HG02970 (cell line): Measurements from ENCODE around the gene CSTF1.

Experiments
- ATAC-seq: cut with Tn5 transposase; IDR thresholded peaks from one replicate; pipeline ENCODE4 v1.9.1; 2021; ENCODE audit warnings: mild to moderate bottlenecking, moderate library complexity, moderate number of reproducible peaks; ENCODE audit not compliant: unreplicated experiment, low FRiP score

CSTF1 gene

DNA sequence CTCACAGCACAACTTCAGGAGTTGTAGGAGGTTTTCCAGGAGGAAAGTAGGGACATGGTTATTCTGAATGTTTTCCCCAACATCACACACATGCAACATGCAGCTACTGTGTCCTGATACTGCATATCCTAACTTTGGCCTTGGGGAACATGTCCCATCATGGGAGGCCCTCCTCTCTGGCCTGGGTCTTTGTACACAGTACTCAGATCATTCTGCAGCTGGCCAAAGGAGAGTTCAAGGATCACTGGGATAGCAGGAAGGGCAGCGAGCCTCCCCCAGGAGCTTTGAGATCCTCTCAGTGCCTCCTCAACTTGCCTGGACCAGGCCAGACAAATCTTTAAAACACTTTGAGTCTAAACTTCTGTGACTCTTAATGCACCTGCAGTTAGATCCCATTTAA is 32.5 kb downstream of the CSTF1 start:
- ATAC-seq = no peak

GRCh38 chr20:56426026-56426425 is 33.6 kb downstream of the CSTF1 start:
- no peak for ATAC-seq

DNA sequence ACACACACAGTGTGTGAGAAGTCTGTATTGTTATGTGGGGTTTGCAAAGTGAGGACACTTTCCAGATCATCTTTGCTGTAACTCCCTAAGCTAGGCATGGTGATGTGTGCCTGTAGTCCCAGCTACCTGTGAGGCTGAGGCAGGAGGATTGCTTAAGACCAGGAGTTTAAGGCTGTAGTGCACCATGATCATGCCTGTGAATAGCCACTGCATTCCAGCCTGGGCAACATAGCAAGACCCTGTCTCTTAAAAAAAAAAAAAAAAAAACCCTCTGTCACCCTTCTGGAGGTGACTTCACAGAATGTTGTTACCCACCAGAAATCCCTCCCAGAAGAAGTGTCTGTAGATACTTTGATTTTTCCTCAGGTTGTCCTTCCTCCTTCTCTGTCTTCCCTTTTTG is 34.5 kb downstream of the CSTF1 start:
- no peak for ATAC-seq

DNA sequence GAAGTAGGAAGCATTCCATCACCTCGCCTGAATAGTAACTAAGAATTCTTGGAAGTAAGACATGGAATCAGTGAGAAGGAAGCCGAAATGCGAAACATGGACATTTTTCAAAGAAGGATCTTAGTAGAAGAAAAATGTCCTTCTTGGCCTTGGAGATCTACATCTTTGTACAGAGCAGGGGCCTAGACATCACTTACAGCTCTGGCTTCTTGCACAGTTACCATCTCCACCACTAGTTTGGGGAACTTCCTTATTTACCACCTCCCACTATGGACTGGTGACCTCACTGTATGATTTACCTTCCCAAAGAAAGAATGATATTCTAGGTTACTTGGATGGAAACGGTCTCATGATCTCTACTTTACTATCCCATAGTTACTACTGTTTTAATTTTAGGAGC is 35.4 kb downstream of the CSTF1 start:
- ATAC-seq = no peak

GRCh38 chr20:56428410-56428809 is 36.0 kb downstream of the CSTF1 start:
- ATAC-seq = no peak

DNA sequence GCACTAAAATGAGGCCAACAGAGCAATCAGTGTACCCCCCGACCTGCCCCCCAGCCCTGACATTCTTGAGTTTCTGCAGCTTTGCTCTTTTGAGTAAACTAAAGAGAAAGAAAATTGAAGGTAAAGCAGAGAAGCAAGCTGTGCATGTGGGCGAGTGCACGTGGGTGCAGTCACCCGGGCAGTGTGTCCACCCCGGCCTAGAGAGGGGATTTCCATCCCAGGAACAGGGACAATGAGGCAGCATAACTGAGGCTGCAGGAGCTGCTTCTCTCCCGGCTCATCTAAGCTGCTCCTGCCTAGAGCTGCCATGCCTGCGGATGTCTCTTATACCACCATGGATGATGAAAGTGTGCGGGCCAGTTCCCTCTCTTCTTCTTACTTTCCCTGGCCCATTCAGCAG is 36.4 kb downstream of the CSTF1 start:
- ATAC-seq = no peak

DNA sequence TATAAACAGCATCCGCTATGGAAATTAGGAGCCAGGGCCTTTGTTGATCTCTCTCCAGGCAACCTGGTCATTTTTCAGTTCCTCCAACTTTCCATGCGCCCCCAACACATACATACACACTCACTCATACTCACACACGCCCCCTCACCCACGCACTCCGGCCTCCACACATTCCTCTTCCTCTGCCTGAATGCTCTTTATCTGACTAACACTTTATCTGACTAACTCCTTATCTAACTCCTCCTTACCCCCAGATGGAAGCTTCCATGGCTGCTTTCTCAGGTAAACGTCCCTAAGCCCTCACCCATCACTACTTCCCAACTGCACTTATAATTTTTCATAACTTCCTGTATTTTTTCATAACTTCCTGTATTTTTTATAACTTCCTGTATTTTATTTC is 37.1 kb downstream of the CSTF1 start:
- no peak for ATAC-seq

DNA sequence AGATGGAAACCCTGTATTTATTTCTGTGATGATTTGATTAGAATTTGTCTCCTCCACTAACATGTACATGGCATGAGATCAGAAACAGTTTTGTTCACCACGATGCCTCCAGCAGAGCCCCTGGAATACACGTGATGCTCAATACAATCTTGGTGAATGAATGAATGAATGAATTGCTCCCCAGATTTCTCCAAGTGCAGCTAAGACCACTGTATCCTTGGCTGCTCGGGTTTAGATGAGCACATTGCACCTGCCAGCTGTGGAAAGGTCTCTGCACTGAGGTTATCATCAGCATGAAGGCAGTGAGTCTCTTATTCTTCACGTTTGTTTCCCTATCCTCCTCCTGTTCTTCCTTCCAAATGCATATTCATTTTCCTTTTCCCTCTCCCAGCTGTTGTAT is 37.5 kb downstream of the CSTF1 start:
- no peak for ATAC-seq

GRCh38 chr20:56430461-56430860 is 38.0 kb downstream of the CSTF1 start:
- no peak for ATAC-seq

- no peak for ATAC-seq
Measured at GRCh38 chr20:56430957-56431356, 38.5 kb downstream of the CSTF1 start.

GRCh38 chr20:56431471-56431870 is 39.0 kb downstream of the CSTF1 start:
- ATAC-seq = no peak

DNA sequence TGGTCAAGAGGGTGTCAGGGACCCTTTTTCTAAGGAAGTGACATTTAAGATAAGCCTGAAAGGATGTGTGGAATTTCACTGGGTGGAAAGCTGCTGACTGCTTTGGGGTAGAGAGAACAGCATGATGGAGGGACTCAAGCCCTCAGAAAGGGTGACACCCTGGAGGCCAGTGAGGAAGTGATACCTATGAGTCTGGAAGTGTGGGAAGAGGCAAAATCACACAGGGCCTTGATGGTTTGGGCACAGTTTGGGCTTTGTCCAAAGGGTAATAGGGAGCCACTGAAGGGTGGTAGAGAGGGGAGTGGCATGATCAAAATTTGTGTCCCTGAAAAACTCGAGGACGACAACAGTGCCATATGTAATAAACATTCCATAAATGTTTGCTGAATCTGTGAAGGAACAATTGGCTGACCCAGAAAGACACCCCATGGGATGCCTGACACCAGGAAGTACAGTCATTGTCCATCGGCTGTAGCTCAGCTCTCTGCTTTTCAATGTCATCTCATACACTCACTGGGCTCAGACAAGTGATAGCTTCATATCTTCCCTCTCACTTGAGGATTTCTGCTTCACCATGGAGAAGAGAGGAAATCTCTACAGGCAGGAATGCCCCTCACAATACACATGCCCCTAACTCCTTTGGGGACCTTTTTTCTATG is 40.9 kb downstream of the CSTF1 start:
- ATAC-seq = no peak

GRCh38 chr20:56433880-56434255 is 41.4 kb downstream of the CSTF1 start:
- no peak for ATAC-seq

GRCh38 chr20:56437196-56437960 is 44.9 kb downstream of the CSTF1 start:
- no peak for ATAC-seq

DNA sequence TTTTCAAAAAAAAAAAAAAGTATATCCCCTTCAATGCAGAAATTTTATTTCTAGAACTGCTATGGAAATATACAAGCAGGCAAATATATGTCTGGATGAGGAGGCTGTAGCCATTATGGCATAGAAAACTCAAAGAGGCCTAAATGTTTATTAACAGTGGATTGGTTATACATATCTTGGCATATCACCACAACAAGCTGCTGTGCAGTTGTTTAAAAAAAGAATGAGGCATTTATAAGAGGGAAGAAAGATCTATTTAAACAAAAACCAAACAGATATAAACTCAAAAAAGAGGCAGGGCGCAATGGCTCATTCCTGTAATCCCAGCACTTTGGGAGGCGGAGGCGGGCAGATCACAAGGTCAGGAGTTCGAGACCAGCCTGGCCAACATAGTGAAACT is 45.8 kb downstream of the CSTF1 start:
- no peak for ATAC-seq

DNA sequence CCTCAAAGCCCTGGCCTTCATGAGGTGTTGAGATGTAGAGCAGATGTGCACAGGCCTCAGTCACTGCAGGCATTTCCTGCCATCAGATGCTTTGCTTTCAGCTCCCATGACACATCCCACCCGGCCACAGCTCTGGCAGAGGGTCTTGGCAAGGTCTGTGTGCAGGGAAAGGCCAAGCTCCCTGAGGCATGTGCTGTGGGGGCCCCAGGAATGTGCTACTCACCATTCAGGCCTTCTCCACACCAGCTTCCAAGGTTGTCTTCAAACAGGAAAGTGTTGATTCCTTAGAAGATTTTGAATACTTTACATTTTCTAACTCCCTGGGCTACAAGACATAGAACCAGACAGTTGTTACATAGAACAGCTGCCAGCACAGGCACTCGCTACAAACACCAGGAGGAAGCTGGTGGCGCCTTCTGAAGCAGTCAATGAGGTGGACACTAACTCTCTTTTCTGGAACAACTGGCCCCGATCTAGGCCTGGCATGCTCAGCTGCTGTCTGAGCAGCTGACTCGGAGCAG is 47.4 kb downstream of the CSTF1 start:
- ATAC-seq = no peak

- no peak for ATAC-seq
Measured at GRCh38 chr20:56440346-56441007, 48.0 kb downstream of the CSTF1 start.

GRCh38 chr20:56442389-56443365 is 50.2 kb downstream of the CSTF1 start:
- no peak for ATAC-seq

DNA sequence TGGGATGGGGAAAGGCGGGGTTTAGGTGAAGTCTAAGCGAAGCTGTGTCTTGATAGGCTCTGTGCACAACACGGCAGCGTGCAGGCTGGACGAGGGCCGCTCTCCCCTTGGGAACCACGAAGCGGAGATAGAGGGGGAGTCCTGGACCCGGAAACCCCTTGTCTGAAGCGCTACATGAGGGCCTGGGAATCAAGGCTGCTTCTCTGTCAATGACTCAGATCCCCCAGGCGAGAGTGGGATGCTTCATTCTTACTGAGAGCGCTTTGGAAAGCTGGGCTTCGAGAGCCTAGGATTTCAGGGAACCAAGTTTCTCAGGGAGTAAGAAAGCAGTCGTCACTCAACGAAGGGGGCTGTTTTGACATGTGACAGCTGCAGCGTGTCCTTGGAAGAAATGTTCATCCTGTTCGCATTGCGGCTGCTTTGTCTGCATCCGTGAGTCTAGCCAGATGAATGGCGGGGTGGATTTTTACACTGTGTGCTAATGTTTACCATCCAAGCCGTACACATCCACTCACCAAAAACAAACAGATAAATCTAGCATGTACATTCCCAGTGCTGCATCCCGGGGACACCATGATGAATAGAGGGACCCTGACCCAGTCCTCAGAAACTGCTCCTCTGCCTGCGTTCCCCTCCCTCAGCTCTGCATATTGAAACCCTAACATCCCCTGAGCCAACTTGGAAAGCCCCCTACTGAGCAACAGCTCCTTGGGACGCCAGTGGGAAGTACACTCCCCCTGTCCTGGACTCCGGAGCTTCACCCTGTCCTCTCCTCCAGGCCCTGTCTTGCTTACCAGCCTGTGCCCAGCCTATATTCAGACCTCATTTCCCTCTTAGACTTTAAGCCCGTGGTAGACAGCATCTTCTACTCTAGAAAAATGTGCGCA is 51.5 kb downstream of the CSTF1 start:
- ATAC-seq = no peak
